Mesendoderm (in vitro differentiated cells): ENCODE measurements around the gene PRKAR1A.

ENCODE experiments used
- DNase-seq: peaks from one replicate; pipeline ENCODE4 v3.0.0; 2013
- H2AK5ac ChIP-seq: 2 replicates; pipeline ENCODE4 v1.6.1; 2013; ENCODE audit warnings: low read length, inconsistent platforms
- H2BK120ac ChIP-seq: 2 replicates; pipeline ENCODE4 v1.6.1; 2013; ENCODE audit warnings: low read depth, mild to moderate bottlenecking, low read length, moderate library complexity, mixed read lengths
- H2BK15ac ChIP-seq: replicated peaks from 2 replicates; pipeline ENCODE4 v1.6.1; 2013; ENCODE audit warnings: low read depth, mild to moderate bottlenecking, moderate library complexity
- H2BK5ac ChIP-seq: 2 replicates; pipeline ENCODE4 v1.6.1; 2013; ENCODE audit warnings: low read length, inconsistent platforms
- H3K18ac ChIP-seq: 2 replicates; pipeline ENCODE4 v1.6.1; 2013; ENCODE audit warnings: mild to moderate bottlenecking, low read length, mixed read lengths
- H3K23ac ChIP-seq: one replicate; pipeline ENCODE4 v1.6.1; 2013; ENCODE audit warnings: low read length
- H3K27ac ChIP-seq: 2 replicates; pipeline ENCODE4 v1.5.1; 2013; ENCODE audit warnings: low read depth, mild to moderate bottlenecking, inconsistent platforms, low read length, moderate library complexity
- H3K27me3 ChIP-seq: 2 replicates; pipeline ENCODE4 v1.6.1; 2013; ENCODE audit warnings: low read length, control low read depth, mild to moderate bottlenecking, inconsistent platforms; ENCODE audit not compliant: insufficient read depth, poor library complexity
- H3K36me3 ChIP-seq: 2 replicates; pipeline ENCODE4 v1.6.1; 2013; ENCODE audit warnings: low read length, inconsistent platforms; ENCODE audit not compliant: control insufficient read depth, insufficient read depth
- H3K4ac ChIP-seq: one replicate; pipeline ENCODE4 v1.6.1; 2013; ENCODE audit warnings: low read depth, mild to moderate bottlenecking, low read length, moderate library complexity
- H3K4me1 ChIP-seq: 2 replicates; pipeline ENCODE4 v1.6.1; 2013; ENCODE audit warnings: low read depth, low read length, inconsistent platforms; ENCODE audit not compliant: control insufficient read depth
- H3K4me2 ChIP-seq: 2 replicates; pipeline ENCODE4 v1.6.1; 2013; ENCODE audit warnings: low read length
- H3K4me3 ChIP-seq: 2 replicates; pipeline ENCODE4 v1.5.1; 2013; ENCODE audit warnings: mild to moderate bottlenecking, low read length
- H3K56ac ChIP-seq: one replicate; pipeline ENCODE4 v1.6.1; 2013; ENCODE audit warnings: low read length
- H3K79me1 ChIP-seq: 2 replicates; pipeline ENCODE4 v1.6.1; 2013; ENCODE audit warnings: low read length, inconsistent platforms
- H3K79me2 ChIP-seq: 2 replicates; pipeline ENCODE4 v1.6.1; 2013; ENCODE audit warnings: mild to moderate bottlenecking, low read length; ENCODE audit not compliant: control insufficient read depth, insufficient read depth
- H3K9ac ChIP-seq: 2 replicates; pipeline ENCODE4 v1.6.1; 2013; ENCODE audit warnings: low read length, inconsistent platforms
- H4K5ac ChIP-seq: one replicate; pipeline ENCODE4 v1.6.1; 2013; ENCODE audit warnings: low read length
- H4K8ac ChIP-seq: one replicate; pipeline ENCODE4 v1.6.1; 2013; ENCODE audit warnings: low read depth, mild to moderate bottlenecking, control low read depth, low read length, moderate library complexity
- WGBS: extraction: QIAGEN DNeasy Blood & Tissue Kit; methylation state at CpG from one replicate; pipeline ENCODE4 v1.1.7; 2013; ENCODE audit warnings: low lambda C conversion rate, missing lambda C conversion rate; ENCODE audit not compliant: insufficient coverage; ENCODE audit errors: extremely low coverage; 5-methylcytosine and 5-hydroxymethylcytosine counted together

Gene PRKAR1A

DNA sequence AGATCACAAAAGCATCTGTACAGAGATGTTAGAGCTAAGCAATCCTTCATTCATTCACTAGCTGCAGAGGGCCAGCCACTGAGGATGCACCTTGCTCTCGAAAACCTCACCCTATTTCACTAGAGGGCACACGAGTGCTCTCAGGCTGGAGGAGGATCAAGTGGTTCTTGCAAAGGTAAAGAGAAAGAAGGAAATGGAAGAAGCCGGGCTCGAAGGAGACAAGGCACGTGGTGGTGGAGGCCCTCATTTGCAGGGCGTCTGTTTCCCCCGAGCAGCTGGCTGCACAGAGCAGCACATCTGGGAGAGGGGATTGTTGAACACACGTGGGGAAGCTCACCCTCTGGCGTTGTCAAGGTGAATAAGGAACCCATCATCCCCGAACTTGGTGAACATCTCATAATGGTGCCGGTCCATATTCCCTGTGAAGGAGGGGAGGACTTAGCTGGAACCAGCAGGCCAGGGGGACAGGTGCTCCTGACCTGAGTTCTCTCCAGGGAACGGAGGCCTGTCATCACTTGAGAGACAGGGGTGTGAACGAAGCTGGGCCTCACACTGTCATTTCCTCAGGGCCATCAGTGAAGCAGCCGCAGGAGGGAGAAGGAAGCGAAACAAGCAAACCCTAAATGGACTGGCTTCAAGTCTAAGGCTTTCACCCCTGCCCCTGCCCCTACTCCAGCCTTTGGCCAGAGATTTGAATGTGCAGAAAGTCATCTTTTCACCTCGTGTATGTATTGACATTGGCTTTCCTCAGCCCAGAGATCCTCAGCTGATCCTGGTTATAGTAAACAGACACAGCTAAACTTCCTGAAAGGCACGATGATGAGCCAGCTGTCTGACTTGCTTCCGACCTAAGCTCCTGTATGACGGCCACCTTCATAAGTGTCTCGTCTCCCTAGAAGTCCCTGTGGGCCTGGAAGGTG, 27.6 kb downstream of the PRKAR1A start:
- no peak overlapping the region for H4K5ac ChIP-seq
- no peak overlapping the region for H2AK5ac ChIP-seq
- H3K4me2 ChIP-seq: no peak overlapping the region
- no peak overlapping the region for H3K23ac ChIP-seq
- WGBS: no CpG with 5 or more reads among the region's 20 CpGs
- H3K4me1 ChIP-seq: no peaks in the 10 kb centered on the region
- H3K36me3 ChIP-seq: peaks cover 16% of the 10 kb centered on the region
- H3K79me1 ChIP-seq: peaks cover 2% of the 10 kb centered on the region
- H2BK15ac ChIP-seq: no peak overlapping the region
- H2BK5ac ChIP-seq: no peak overlapping the region
- H3K18ac ChIP-seq: no peak overlapping the region
- peak; percentile 61 for DNase-seq
- no peaks in the 10 kb centered on the region for H3K27me3 ChIP-seq
- H2BK120ac ChIP-seq: no peak overlapping the region
- H3K27ac ChIP-seq: no peak overlapping the region
- H3K56ac ChIP-seq: no peak overlapping the region
- no peak overlapping the region for H3K4ac ChIP-seq
- H3K9ac ChIP-seq: no peak overlapping the region
- no peak overlapping the region for H3K4me3 ChIP-seq
- no peak overlapping the region for H4K8ac ChIP-seq
- no peaks in the 10 kb centered on the region for H3K79me2 ChIP-seq

GRCh38 chr17:68540981-68541380, 28.8 kb downstream of the PRKAR1A start:
- Histone ChIP-seq H2BK120ac (no peak overlapping the region), H4K5ac (no peak overlapping the region), H3K23ac (no peak overlapping the region), H3K27ac (no peak overlapping the region), H3K4me2 (no peak overlapping the region), H3K79me2 (no peaks in the 10 kb centered on the region), H3K9ac (no peak overlapping the region), H3K4me1 (no peaks in the 10 kb centered on the region), H3K27me3 (no peaks in the 10 kb centered on the region), H3K4me3 (no peak overlapping the region), H2BK5ac (no peak overlapping the region), H3K56ac (no peak overlapping the region), H2BK15ac (no peak overlapping the region), H3K79me1 (peaks cover 2% of the 10 kb centered on the region), H4K8ac (no peak overlapping the region), H3K36me3 (peaks cover 13% of the 10 kb centered on the region), H3K18ac (no peak overlapping the region), H3K4ac (no peak overlapping the region), H2AK5ac (no peak overlapping the region)
- WGBS: no CpG with 5 or more reads among the region's 8 CpGs
- no peak for DNase-seq

- H3K4me2 ChIP-seq: no peak overlapping the region
- peaks cover 13% of the 10 kb centered on the region for H3K36me3 ChIP-seq
- peak overlapping the region; percentile 69 for H3K23ac ChIP-seq
These were observed 29.6 kb downstream of the PRKAR1A start for GRCh38 chr17:68541816-68542215.

GRCh38 chr17:68542698-68543463, 30.7 kb downstream of the PRKAR1A start:
- Histone ChIP-seq H3K4me1 (no peaks in the 10 kb centered on the region), H3K36me3 (peaks cover 9% of the 10 kb centered on the region), H3K18ac (no peak overlapping the region), H3K79me1 (no peaks in the 10 kb centered on the region), H2BK15ac (no peak overlapping the region), H2AK5ac (no peak overlapping the region), H3K27ac (no peak overlapping the region), H2BK120ac (no peak overlapping the region), H4K8ac (no peak overlapping the region), H4K5ac (no peak overlapping the region), H2BK5ac (no peak overlapping the region), H3K4ac (no peak overlapping the region), H3K79me2 (no peaks in the 10 kb centered on the region), H3K23ac (no peak overlapping the region), H3K4me3 (no peak overlapping the region), H3K56ac (no peak overlapping the region), H3K9ac (no peak overlapping the region), H3K4me2 (no peak overlapping the region), H3K27me3 (no peaks in the 10 kb centered on the region)
- DNase-seq: no peak
- no CpG with 5 or more reads among the region's 13 CpGs for WGBS

More at GRCh38 chr17:68541816-68542215, 29.6 kb downstream of the PRKAR1A start:
- no peak overlapping the region for H2BK120ac ChIP-seq
- no peak overlapping the region for H2BK15ac ChIP-seq
- H3K4me3 ChIP-seq: no peak overlapping the region
- no peak overlapping the region for H4K5ac ChIP-seq
- no peak overlapping the region for H3K27ac ChIP-seq
- no peaks in the 10 kb centered on the region for H3K27me3 ChIP-seq
- H3K56ac ChIP-seq: no peak overlapping the region
- H3K4ac ChIP-seq: no peak overlapping the region
- no peak overlapping the region for H3K18ac ChIP-seq
- H2AK5ac ChIP-seq: no peak overlapping the region
- WGBS: no CpG with 5 or more reads among the region's 6 CpGs
- no peak overlapping the region for H4K8ac ChIP-seq
- H3K9ac ChIP-seq: no peak overlapping the region
- peaks cover 2% of the 10 kb centered on the region for H3K79me1 ChIP-seq
- H3K79me2 ChIP-seq: no peaks in the 10 kb centered on the region
- no peaks in the 10 kb centered on the region for H3K4me1 ChIP-seq
- H2BK5ac ChIP-seq: no peak overlapping the region
- no peak for DNase-seq

DNA sequence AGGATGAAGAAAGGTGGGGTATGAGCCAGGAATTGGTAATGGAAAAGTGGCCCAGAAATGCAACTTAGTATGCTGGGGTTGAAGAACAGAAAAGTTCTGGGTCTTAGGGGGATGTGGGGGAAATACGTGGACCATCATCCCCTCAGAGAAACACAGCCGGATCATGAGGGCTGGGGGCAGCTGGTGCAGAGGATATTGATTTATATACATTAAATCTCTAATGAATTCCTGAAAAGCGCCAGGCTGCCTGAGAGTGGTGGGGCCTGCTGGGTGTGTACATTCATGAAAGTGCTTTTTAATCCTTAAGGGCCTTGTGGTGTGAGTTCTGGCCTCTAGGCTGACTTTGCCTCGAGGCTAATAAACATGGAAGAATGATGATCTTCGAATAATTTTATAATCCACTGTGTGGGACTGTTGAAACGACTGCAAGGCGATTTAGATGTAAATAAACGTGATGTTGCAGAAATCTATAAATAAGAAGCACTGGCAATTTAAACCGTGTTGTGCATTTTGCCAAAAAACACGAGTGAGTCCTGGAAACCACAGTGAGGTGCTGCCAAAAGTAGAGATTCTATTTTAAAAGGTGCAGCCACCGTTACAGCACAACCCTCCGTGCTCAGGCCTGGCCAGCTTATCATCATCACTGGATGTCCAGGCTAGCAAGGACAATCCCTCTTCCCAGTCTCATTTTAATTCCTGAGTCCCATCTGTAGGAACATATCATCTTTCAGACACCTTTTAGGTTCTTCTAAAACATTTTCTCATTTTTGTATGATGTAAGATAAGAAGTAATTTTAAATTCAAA, 32.1 kb downstream of the PRKAR1A start:
- WGBS: no CpG with 5 or more reads among the region's 12 CpGs
- Histone ChIP-seq H3K56ac (no peak overlapping the region), H3K36me3 (peaks cover 7% of the 10 kb centered on the region), H4K8ac (no peak overlapping the region), H2BK15ac (no peak overlapping the region), H3K18ac (no peak overlapping the region), H3K4ac (no peak overlapping the region), H2AK5ac (no peak overlapping the region), H3K79me2 (no peaks in the 10 kb centered on the region), H3K23ac (no peak overlapping the region), H3K4me2 (no peak overlapping the region), H3K9ac (no peak overlapping the region), H2BK5ac (no peak overlapping the region), H3K4me1 (no peaks in the 10 kb centered on the region), H4K5ac (no peak overlapping the region), H2BK120ac (no peak overlapping the region), H3K27me3 (no peaks in the 10 kb centered on the region), H3K27ac (no peak overlapping the region), H3K4me3 (no peak overlapping the region), H3K79me1 (no peaks in the 10 kb centered on the region)
- no peak for DNase-seq
